ENCODE data around the gene COL15A1. TPM values are rescaled to one million over a fixed set of nuclear protein-coding genes. Genes with fewer than 3 reads are reported as not detected.

The COL15A1 gene
- total and polyA plus RNA-seq, 2 donors (not counting 1 experiment from before 2014, with no cell fraction given): not detected

DNA sequence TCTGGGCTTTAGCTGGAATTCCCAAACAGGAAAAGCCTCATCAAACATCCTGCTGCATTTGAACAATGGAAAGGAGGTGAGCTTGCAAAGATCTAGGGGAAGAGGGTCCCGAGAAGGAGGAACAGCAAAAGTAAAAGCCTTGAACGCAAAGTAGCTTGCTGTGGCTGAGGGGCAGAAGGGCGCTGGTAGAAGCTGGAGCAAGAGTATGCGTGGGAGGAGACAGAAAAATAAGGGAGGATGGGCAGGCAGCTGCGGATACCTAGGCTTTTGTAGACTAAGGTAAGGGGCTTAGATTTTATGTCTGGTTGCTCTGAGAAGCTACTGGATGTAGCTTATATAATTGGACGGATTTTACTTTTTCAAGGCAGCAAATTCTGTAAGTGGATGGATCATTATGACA lies 139.3 kb downstream of the COL15A1 start:
- ChIA-PET POLR2A (no interaction called here), CTCF (no interaction called here)
- peaks cover 11 to 15% of the 10 kb centered on the region in 2 donors for H3K4me1 ChIP-seq (ENCODE audit: control insufficient read depth in 2 of 2, insufficient read depth in 2 of 2, low read length in 2 of 2)
- no peak overlapping the region for H3K4me3 ChIP-seq (ENCODE audit: control extremely low read depth in 1 of 5, extremely low read depth in 1 of 5, insufficient read depth in 1 of 5, low read depth in 2 of 5, low read length in 4 of 5)
- H3K4me2 ChIP-seq (replicated peaks; ENCODE audit: low read depth, low read length, poor library complexity, severe bottlenecking): no peak overlapping the region
- no peaks in the 10 kb centered on the region for H3K36me3 ChIP-seq (replicated peaks in 1 of 2; ENCODE audit: control extremely low read depth in 1 of 2, control insufficient read depth in 1 of 2, extremely low read depth in 1 of 2, insufficient read depth in 2 of 2, low read length in 1 of 2)
- H2AFZ ChIP-seq (ENCODE audit: insufficient read depth, low read depth, low read length, poor library complexity, severe bottlenecking): no peak overlapping the region
- H3K9me3 ChIP-seq (ENCODE audit: control extremely low read depth in 1 of 3, control insufficient read depth in 2 of 3, insufficient read depth in 1 of 3, low read length in 2 of 3): no peaks in the 10 kb centered on the region
- H4K20me1 ChIP-seq (ENCODE audit: control insufficient read depth, insufficient read depth, low read length, poor library complexity, severe bottlenecking): no peaks in the 10 kb centered on the region
- ATAC-seq (ENCODE audit: low read depth): no peak
- intact Hi-C loops (cut with micrococcal nuclease): no loop called here
- H3K79me2 ChIP-seq (ENCODE audit: control insufficient read depth, insufficient read depth, low read length): no peaks in the 10 kb centered on the region
- TF ChIP-seq CTCF (IDR thresholded peaks at IDR 0.05) (no peak), EZH2 (IDR thresholded peaks at IDR 0.05; ENCODE audit: borderline replicate concordance, insufficient read depth, low read depth, low read length, poor library complexity, severe bottlenecking) (no peak)
- H3K4me3 Mint-ChIP-seq: no peak overlapping the region
- no peaks in the 10 kb centered on the region for H3K27me3 ChIP-seq (replicated peaks in 1 of 4; ENCODE audit: control extremely low read depth in 1 of 4, control insufficient read depth in 3 of 4, insufficient read depth in 4 of 4, low read length in 3 of 4)
- no peak for DNase-seq
- H3K9me3 Mint-ChIP-seq (ENCODE audit: insufficient read depth): no peaks in the 10 kb centered on the region
- 88% methylated on average over 4 of the region's 6 CpGs for WGBS (ENCODE audit: insufficient coverage)
- peaks cover 14% of the 10 kb centered on the region for H3K4me1 Mint-ChIP-seq
- H3K27ac Mint-ChIP-seq: no peak overlapping the region
- no peaks in the 10 kb centered on the region for H3K27me3 Mint-ChIP-seq
- no peak overlapping the region for H3K9ac ChIP-seq (ENCODE audit: low read length)
- H3K27ac ChIP-seq (ENCODE audit: low read length in 2 of 2): no peak overlapping the region

DNA sequence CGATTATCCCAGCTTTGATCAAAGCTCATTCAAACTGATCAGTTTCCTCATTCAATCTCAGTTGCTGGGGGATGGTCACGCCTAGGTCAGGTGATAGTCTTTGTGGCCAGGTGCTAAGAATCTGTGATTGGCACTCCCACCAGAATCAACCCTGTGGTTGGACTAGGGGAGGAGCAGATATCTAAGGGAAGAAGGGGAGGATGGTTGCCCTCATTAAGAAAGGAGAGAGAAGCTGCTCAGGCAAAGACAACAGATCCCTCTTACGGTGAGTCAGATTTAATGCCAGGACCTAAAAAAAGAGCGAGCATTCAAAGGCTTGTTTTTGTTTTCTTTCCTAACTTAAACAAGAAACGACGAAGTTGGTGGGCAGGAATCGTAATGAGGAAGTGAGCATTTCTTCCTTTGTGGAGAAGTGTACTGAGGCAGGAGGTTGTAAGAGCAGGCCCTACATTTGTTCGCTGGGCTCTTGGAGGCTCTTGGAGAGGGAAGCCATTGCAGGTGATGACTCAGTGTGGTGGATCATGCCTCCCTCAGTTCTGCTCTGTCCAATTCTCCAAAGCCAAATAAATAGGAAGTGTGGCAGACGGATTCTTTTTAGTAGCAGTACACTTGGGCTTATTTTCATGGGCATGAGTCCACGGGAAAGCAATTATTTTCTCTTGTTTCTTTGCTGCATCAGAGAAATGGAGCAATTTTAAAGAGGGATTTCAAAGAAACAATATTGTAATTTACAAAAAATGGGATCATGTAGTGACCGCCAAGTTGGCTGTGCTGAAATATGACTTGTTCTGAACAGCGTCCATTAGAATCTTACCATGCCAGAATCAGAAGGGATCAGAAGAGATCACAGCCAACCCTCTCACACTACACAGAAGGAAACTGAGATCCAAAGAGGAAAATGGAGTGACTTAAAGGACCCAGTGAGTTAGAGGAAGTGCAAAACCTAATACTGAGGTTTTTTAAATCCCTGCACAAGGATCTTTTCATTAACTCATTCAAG lies 142.5 kb downstream of the COL15A1 start:
- no peaks in the 10 kb centered on the region for H3K27me3 Mint-ChIP-seq
- ATAC-seq (ENCODE audit: low read depth): no peak
- Histone ChIP-seq H3K4me1 (ENCODE audit: control insufficient read depth in 2 of 2, insufficient read depth in 2 of 2, low read length in 2 of 2) (peaks cover 11 to 15% of the 10 kb centered on the region in 2 donors), H3K27ac (ENCODE audit: low read length in 2 of 2) (no peak overlapping the region), H3K79me2 (ENCODE audit: control insufficient read depth, insufficient read depth, low read length) (no peaks in the 10 kb centered on the region), H2AFZ (ENCODE audit: insufficient read depth, low read depth, low read length, poor library complexity, severe bottlenecking) (no peak overlapping the region), H3K27me3 (replicated peaks in 1 of 4; ENCODE audit: control extremely low read depth in 1 of 4, control insufficient read depth in 3 of 4, insufficient read depth in 4 of 4, low read length in 3 of 4) (no peaks in the 10 kb centered on the region), H3K9me3 (ENCODE audit: control extremely low read depth in 1 of 3, control insufficient read depth in 2 of 3, insufficient read depth in 1 of 3, low read length in 2 of 3) (peaks cover 0 to 5% (median 3%) of the 10 kb centered on the region in 3 donors), H3K4me3 (ENCODE audit: control extremely low read depth in 1 of 5, extremely low read depth in 1 of 5, insufficient read depth in 1 of 5, low read depth in 2 of 5, low read length in 4 of 5) (no peak overlapping the region), H3K4me2 (replicated peaks; ENCODE audit: low read depth, low read length, poor library complexity, severe bottlenecking) (no peak overlapping the region), H3K9ac (ENCODE audit: low read length) (no peak overlapping the region), H4K20me1 (ENCODE audit: control insufficient read depth, insufficient read depth, low read length, poor library complexity, severe bottlenecking) (no peaks in the 10 kb centered on the region), H3K36me3 (replicated peaks in 1 of 2; ENCODE audit: control extremely low read depth in 1 of 2, control insufficient read depth in 1 of 2, extremely low read depth in 1 of 2, insufficient read depth in 2 of 2, low read length in 1 of 2) (no peaks in the 10 kb centered on the region)
- H3K9me3 Mint-ChIP-seq (ENCODE audit: insufficient read depth): no peaks in the 10 kb centered on the region
- no peak overlapping the region for H3K4me3 Mint-ChIP-seq
- POLR2A ChIA-PET: no interaction called here
- WGBS (ENCODE audit: insufficient coverage): 60% methylated on average over 2 of the region's 12 CpGs
- H3K4me1 Mint-ChIP-seq: peaks cover 14% of the 10 kb centered on the region
- no peak for DNase-seq
- TF ChIP-seq EZH2 (IDR thresholded peaks at IDR 0.05; ENCODE audit: borderline replicate concordance, insufficient read depth, low read depth, low read length, poor library complexity, severe bottlenecking) (no peak), CTCF (IDR thresholded peaks at IDR 0.05) (no peak)
- CTCF ChIA-PET: interaction anchor here (1.4 kb wide), 1 partner anchor 86 kb away, joined by 4 read pairs; no protein-coding TSS in a partner anchor
- no peak overlapping the region for H3K27ac Mint-ChIP-seq
- intact Hi-C loops (cut with micrococcal nuclease): no loop called here
